K562 (cell line): Measurements from ENCODE around the gene PGLYRP4. TPM values are rescaled to one million over a fixed set of nuclear protein-coding genes. Genes with fewer than 3 reads are reported as not detected.

Experiments
- CCNT2 ChIP-seq: IDR thresholded peaks from 2 replicates; pipeline ENCODE4 v1.6.1; 2011; ENCODE audit warnings: borderline replicate concordance, low read depth, mild to moderate bottlenecking, moderate library complexity, mixed read lengths, low read length; ENCODE audit not compliant: insufficient read length; ENCODE audit errors: extremely low read depth
- FOXJ2 ChIP-seq: fragments of 200-800 bp; sonication (Bioruptor generic); IDR thresholded peaks from 2 replicates; pipeline ENCODE4 v1.6.1; 2016; ENCODE audit warnings: missing genetic modification characterization, missing compliant biosample characterization
- GATAD2B ChIP-seq: fragments of 450-650 bp; IDR thresholded peaks from 2 replicates; pipeline ENCODE4 v1.6.1; 2017; ENCODE audit warnings: mild to moderate bottlenecking, borderline replicate concordance
- HDAC6 ChIP-seq: IDR thresholded peaks from 2 replicates; pipeline ENCODE4 v1.6.1; 2012; ENCODE audit warnings: low read depth, mild to moderate bottlenecking, control low read depth, inconsistent platforms, low read length, moderate library complexity
- IFI16 ChIP-seq: fragments of 250-450 bp; sonication (Bioruptor Pico); IDR thresholded peaks from 2 replicates; pipeline ENCODE4 v2.1.2; 2022; ENCODE audit warnings: mild to moderate bottlenecking, inconsistent platforms
- IRF1 ChIP-seq: sonication (generic); formaldehyde crosslinking; IDR thresholded peaks from 2 replicates; pipeline ENCODE4 v1.8.0; 2022; ENCODE audit warnings: missing genetic modification reagents, mild to moderate bottlenecking, borderline replicate concordance
- KDM1A ChIP-seq, 2 experiments: fragments of 450-650 bp; IDR thresholded peaks; 2 replicates each; pipeline ENCODE4 v1.6.1; 2016; ENCODE audit warnings: mild to moderate bottlenecking in 2 of 2
- KLF16 ChIP-seq: IDR thresholded peaks from 2 replicates; pipeline ENCODE4 v1.6.1; 2016; ENCODE audit warnings: antibody characterized with exemption
- LEF1 ChIP-seq: fragments of 450-650 bp; IDR thresholded peaks from 2 replicates; pipeline ENCODE4 v1.6.1; 2016; ENCODE audit warnings: mild to moderate bottlenecking
- MAFF ChIP-seq: IDR thresholded peaks from 2 replicates; pipeline ENCODE4 v1.6.1; 2012; ENCODE audit warnings: low read length, improper control_type of control experiment
- MEF2D ChIP-seq: conservative IDR thresholded peaks from 2 replicates; pipeline ENCODE4 v1.6.1; 2016; ENCODE audit warnings: low read depth, missing genetic modification characterization, missing compliant biosample characterization
- MLLT1 ChIP-seq, 2 experiments: fragments of 450-650 bp; IDR thresholded peaks; 2 replicates each; pipeline ENCODE4 v1.6.1; 2016
- NFE2 ChIP-seq: IDR thresholded peaks from 2 replicates; pipeline ENCODE4 v1.6.1; 2014; ENCODE audit warnings: antibody characterized with exemption, low read depth
- PHF21A ChIP-seq: fragments of 450-650 bp; IDR thresholded peaks from 2 replicates; pipeline ENCODE4 v1.6.1; 2017; ENCODE audit warnings: low read depth, borderline replicate concordance
- POLR2AphosphoS2 ChIP-seq: IDR thresholded peaks from 2 replicates; pipeline ENCODE4 v1.6.1; 2012; ENCODE audit warnings: low read length, improper control_type of control experiment
- RBFOX2 ChIP-seq: fragments of 200-400 bp; formaldehyde crosslinking; IDR thresholded peaks from 2 replicates; pipeline ENCODE4 v1.6.1; 2017; ENCODE audit warnings: low read depth, mild to moderate bottlenecking, low read length, moderate library complexity
- SIRT6 ChIP-seq: IDR thresholded peaks from one replicate; pipeline ENCODE4 v1.6.1; 2012; ENCODE audit warnings: low read depth, mild to moderate bottlenecking, control low read depth, inconsistent platforms, low read length, moderate library complexity
- SMARCA4 ChIP-seq: fragments of 450-650 bp; IDR thresholded peaks from 2 replicates; pipeline ENCODE4 v1.6.1; 2016
- TARDBP ChIP-seq: fragments of 450-650 bp; IDR thresholded peaks from 2 replicates; pipeline ENCODE4 v1.6.1; 2016
- TCF3 ChIP-seq: sonication (generic); formaldehyde crosslinking; IDR thresholded peaks from 2 replicates; pipeline ENCODE4 v1.4.0; 2020; ENCODE audit warnings: mild to moderate bottlenecking, missing genetic modification reagents
- TEAD1 ChIP-seq, 2 experiments: fragments of 450-650 bp in 1 of 2; sonication (generic) in 1 of 2; formaldehyde crosslinking; IDR thresholded peaks; 2 replicates each; pipeline versions ENCODE4 v1.4.0 to v1.8.0; 2020 to 2022; ENCODE audit warnings: mild to moderate bottlenecking in 2 of 2, missing genetic modification reagents in 1 of 2
- TEAD4 ChIP-seq, 2 experiments: sonication (generic) in 1 of 2; formaldehyde crosslinking in 1 of 2; IDR thresholded peaks; 2 replicates each; pipeline versions ENCODE4 v1.6.1 to v1.8.0; 2012 to 2022; ENCODE audit warnings: borderline replicate concordance in 1 of 2, inconsistent platforms in 1 of 2, low read length in 1 of 2, mild to moderate bottlenecking in 1 of 2, missing genetic modification reagents in 1 of 2
- ZBTB17 ChIP-seq: fragments of 450-650 bp; formaldehyde crosslinking; IDR thresholded peaks from 2 replicates; pipeline ENCODE4 v1.4.0; 2020; ENCODE audit warnings: mild to moderate bottlenecking
- ZBTB26 ChIP-seq: fragments of 450-650 bp; formaldehyde crosslinking; IDR thresholded peaks from 2 replicates; pipeline ENCODE4 v1.4.0; 2022; ENCODE audit warnings: missing genetic modification characterization
- ZKSCAN1 ChIP-seq: fragments of 150-350 bp; IDR thresholded peaks from 2 replicates; pipeline ENCODE4 v1.6.1; 2016; ENCODE audit warnings: low read depth, low read length
- ZNF212 ChIP-seq: fragments of 450-650 bp; formaldehyde crosslinking; IDR thresholded peaks from 2 replicates; pipeline ENCODE4 v1.4.0; 2020; ENCODE audit warnings: mild to moderate bottlenecking
- ZNF436 ChIP-seq: fragments of 250-450, 450-650 bp; sonication (Bioruptor Pico); formaldehyde crosslinking; IDR thresholded peaks from 2 replicates; pipeline ENCODE4 v1.7.0; 2020; ENCODE audit warnings: mild to moderate bottlenecking
- polyA plus RNA-seq, 8 experiments: library from polyadenylated mRNA; depleted of rRNA in 4 of 8; stranded (reverse) in 5 of 8; unstranded in 3 of 8; fragments of >200 nt; fragmentation: Nextera tagmentation in 2 of 8; fragmentation: Illumina TruSeq in 1 of 8; extraction: Ambion mirVana in 2 of 8; extraction: Trizol in 1 of 8; gene quantifications; 2 replicates each; pipeline versions ENCODE4 v1.2.1 to v1.2.3, GENCODE V29; 2011 to 2014; ENCODE audit warnings: inconsistent platforms in 1 of 8, missing spikeins in 1 of 8
- total RNA-seq, 7 experiments: library from RNA; depleted of rRNA in 6 of 7; stranded (reverse); fragments of >200 nt in 6 of 7; fragmentation: Illumina TruSeq in 2 of 7; extraction: Trizol in 2 of 7; gene quantifications; 2 replicates each; pipeline versions ENCODE4 v1.2.1 to v1.2.3, GENCODE V29; 2011 to 2021; ENCODE audit warnings: low replicate concordance in 1 of 7

Gene PGLYRP4
- total and polyA plus RNA-seq, 9 of the 15 experiments (the other 6 are each of a cell fraction or from before 2014, with no cell fraction given) = 0.06 to 0.13 (median 0.11) TPM; not detected in 6

DNA sequence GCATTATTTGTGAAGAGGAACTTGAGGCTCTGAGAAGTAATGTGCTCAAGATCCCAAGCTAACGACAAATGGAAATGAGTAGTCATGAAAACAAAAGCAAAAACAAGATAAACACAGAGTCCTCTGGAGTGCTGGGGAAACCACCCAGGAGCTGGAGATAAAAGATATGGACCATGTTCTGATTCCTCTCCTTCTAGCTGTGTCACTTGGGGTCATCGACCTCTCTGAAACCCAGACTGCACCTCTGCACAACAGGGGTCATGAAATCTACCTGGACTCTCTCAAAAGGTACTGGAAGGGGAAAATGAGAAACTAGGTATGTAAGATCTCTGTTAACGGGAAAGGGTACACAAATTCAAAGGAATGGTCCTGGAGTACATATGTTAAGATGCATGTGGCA lies 6.5 kb downstream of the PGLYRP4 start (continued):
- no peak for TF ChIP-seq PHF21A
- TF ChIP-seq IFI16 = no peak
- TF ChIP-seq FOXJ2 (tag) = peak; percentile 88
- no peak for TF ChIP-seq SIRT6
- TF ChIP-seq KDM1A (IDR thresholded peaks at IDR 0.05) = peak; percentile 92 to 95
- no peak for TF ChIP-seq HDAC6
- no peak for TF ChIP-seq ZBTB17 (CRISPR knock-in tag)
- TF ChIP-seq IRF1 (CRISPR knock-in tag) = no peak
- TF ChIP-seq ZKSCAN1 = no peak
- peak; percentile 66; the same call in 1 of the 2 replicates for TF ChIP-seq MEF2D
- peak; percentile 85 for TF ChIP-seq TCF3 (CRISPR knock-in tag)
- peak; percentile 68; the same call in 1 of the 2 replicates for TF ChIP-seq SMARCA4
- TF ChIP-seq LEF1 = peak; percentile 60; the same call in 1 of the 2 replicates
- peak; percentile 71 for TF ChIP-seq CCNT2
- TF ChIP-seq GATAD2B = no peak
- TF ChIP-seq MAFF = no peak; the same call in 1 of the 2 replicates
- TF ChIP-seq TEAD1 (CRISPR knock-in tag; IDR thresholded peaks at IDR 0.05) = peak; percentile 29 to 96; a peak in 3 of 4 replicates
- TF ChIP-seq KLF16 = no peak
- TF ChIP-seq ZNF212 (CRISPR knock-in tag) = no peak
- TF ChIP-seq RBFOX2 = no peak
- no peak for TF ChIP-seq POLR2AphosphoS2
- no peak for TF ChIP-seq ZNF436 (CRISPR knock-in tag)
- TF ChIP-seq ZBTB26 = no peak
- peak in 1 of 2 experiments; percentile 45; a peak in 1 of 4 replicates for TF ChIP-seq MLLT1 (IDR thresholded peaks at IDR 0.05)
- TF ChIP-seq NFE2 = peak; percentile 52; the same call in 1 of the 2 replicates
- TF ChIP-seq TARDBP = peak; percentile 75; the same call in 1 of the 2 replicates
- peak; percentile 93 for TF ChIP-seq TEAD4 (IDR thresholded peaks at IDR 0.05; ENCODE audit: low read length)
- TF ChIP-seq TEAD4 (CRISPR knock-in tag; IDR thresholded peaks at IDR 0.05; ENCODE audit: borderline replicate concordance) = no peak
